Measurements from ENCODE around the gene PARP2.

- TF ChIP-seq POLR2A (IDR thresholded peaks at IDR 0.05): no peak
- no peak for TF ChIP-seq CTCF (IDR thresholded peaks at IDR 0.05)
Measured at GRCh38 chr14:20343862-20344220, 406 bp downstream of the PARP2 start.

Data from esophagus squamous epithelium (tissue), 4 donors.